ENCODE data around the gene KCNG1. TPM values are rescaled to one million over a fixed set of nuclear protein-coding genes. Genes with fewer than 3 reads are reported as not detected.

Gene KCNG1
- total and polyA plus RNA-seq, 2 of the 4 experiments (the other 2 are of a cell fraction) = 23.7 to 51.4 TPM

DNA sequence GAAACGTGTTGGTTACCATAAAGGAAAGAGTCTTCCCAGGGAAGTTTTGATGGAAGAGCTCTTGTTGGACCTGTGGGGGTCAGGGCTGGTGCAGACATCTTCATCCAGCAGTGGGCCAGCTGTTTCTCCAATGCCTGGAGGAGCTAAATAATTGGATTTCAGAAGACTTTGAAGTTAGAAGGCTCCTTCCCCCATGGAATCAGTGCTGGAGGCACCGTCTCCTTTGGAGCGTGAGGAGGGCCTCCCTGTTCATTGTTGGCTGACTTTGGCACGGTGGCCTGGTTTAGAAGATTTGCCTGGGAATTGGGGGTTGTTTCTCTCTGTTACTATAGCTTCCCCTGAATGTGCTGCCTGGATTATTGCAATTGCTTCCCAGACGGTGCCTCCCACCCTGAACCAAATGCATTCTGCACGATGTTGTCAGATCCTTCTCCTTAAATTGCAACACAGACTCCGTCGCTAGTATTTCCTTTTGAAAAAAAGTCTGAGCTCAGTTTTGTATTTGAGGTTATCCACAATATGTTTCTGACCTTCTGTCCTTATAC lies 27.7 kb upstream of the KCNG1 start:
- intact Hi-C loops (cut with micrococcal nuclease) = no loop called here
- Histone ChIP-seq H2BK15ac (ENCODE audit: low read depth, low read length) (no peak overlapping the region), H4K91ac (ENCODE audit: insufficient read depth, low read depth, low read length) (no peak overlapping the region), H4K8ac (ENCODE audit: low read depth in 2 of 2, low read length in 2 of 2) (no peak overlapping the region), H3K18ac (ENCODE audit: low read depth, low read length) (no peak overlapping the region), H4K5ac (ENCODE audit: low read depth, low read length) (no peak overlapping the region), H2AFZ (replicated peaks; ENCODE audit: low read length, poor library complexity) (no peak overlapping the region), H3K4me3 (ENCODE audit: insufficient read depth, low read depth, low read length) (no peak overlapping the region), H2AK9ac (replicated peaks; ENCODE audit: low read depth, low read length, poor library complexity) (no peak overlapping the region), H2BK120ac (ENCODE audit: low read depth, low read length) (no peak overlapping the region), H3K4me1 (ENCODE audit: control insufficient read depth, insufficient read depth, low read length) (no peaks in the 10 kb centered on the region), H3K27me3 (ENCODE audit: control insufficient read depth, insufficient read depth, low read length) (peaks cover 37% of the 10 kb centered on the region), H4K20me1 (ENCODE audit: insufficient read depth, low read length) (no peaks in the 10 kb centered on the region), H2BK5ac (ENCODE audit: low read depth, low read length, poor library complexity, severe bottlenecking) (no peak overlapping the region), H3K79me1 (ENCODE audit: low read depth in 1 of 2, low read length in 2 of 2) (no peaks in the 10 kb centered on the region), H3K9ac (ENCODE audit: low read depth, low read length) (no peak overlapping the region), H3K56ac (ENCODE audit: extremely low read depth, insufficient read depth, low read length) (no peak overlapping the region), H3K14ac (replicated peaks; ENCODE audit: low read depth, low read length) (no peak overlapping the region), H3K4me2 (ENCODE audit: low read depth, low read length) (no peak overlapping the region), H2BK20ac (ENCODE audit: low read depth, low read length) (no peak overlapping the region), H2AK5ac (ENCODE audit: low read depth, low read length) (no peak overlapping the region), H3K27ac (ENCODE audit: insufficient read depth, low read length) (no peak overlapping the region), H3K9me3 (ENCODE audit: control insufficient read depth, insufficient read depth, low read length) (peaks cover 10% of the 10 kb centered on the region), H3K4ac (ENCODE audit: low read depth, low read length) (no peak overlapping the region), H3K36me3 (ENCODE audit: control insufficient read depth, insufficient read depth, low read length) (no peaks in the 10 kb centered on the region), H3K23ac (ENCODE audit: low read depth, low read length) (no peak overlapping the region), H3K9me1 (ENCODE audit: insufficient read depth, low read length) (no peaks in the 10 kb centered on the region)
- in situ Hi-C loops (cut with MboI; ENCODE audit: low sequenced_read_pairs) = no loop called here
- ChIA-PET CTCF (interaction anchor here (0.5 kb wide), 1 partner anchor 53 kb away, joined by 3 read pairs; no protein-coding TSS in a partner anchor), POLR2A (ENCODE audit: unreplicated experiment) (interaction anchor here (0.5 kb wide), 1 partner anchor 298 kb away, joined by 3 read pairs; no protein-coding TSS in a partner anchor)
- 0% methylated on average over 1 of the region's 8 CpGs; no CpG with 5 or more reads in 1 of the 2 experiments for WGBS, 2 experiments (ENCODE audit: extremely low coverage in 2 of 2, insufficient read length in 1 of 2)
- no TSS peak for BruUV-seq (replicated peaks)
- DNase-seq (no peak), ATAC-seq (ENCODE audit: low read depth) (no peak)
- dilution Hi-C loops (cut with HindIII; ENCODE audit: low sequenced_read_pairs, unreplicated experiment) = no loop called here
- TF ChIP-seq CTCF (conservative IDR thresholded peaks at IDR 0.05; ENCODE audit: low read depth, low read length) (no peak), MAFK (IDR thresholded peaks at IDR 0.05; ENCODE audit: low read depth, low read length) (no peak), ELK1 (IDR thresholded peaks at IDR 0.05; ENCODE audit: borderline replicate concordance, low read depth, low read length) (no peak), CHD1 (IDR thresholded peaks at IDR 0.05; ENCODE audit: low read depth, low read length) (no peak), MAZ (IDR thresholded peaks at IDR 0.05; ENCODE audit: borderline replicate concordance, low read depth, low read length) (no peak), CEBPB (IDR thresholded peaks at IDR 0.05; ENCODE audit: low read depth, low read length) (no peak), MXI1 (IDR thresholded peaks at IDR 0.05; ENCODE audit: borderline replicate concordance, low read depth, low read length) (no peak), FOS (IDR thresholded peaks at IDR 0.05; ENCODE audit: low read depth, low read length) (no peak), RFX5 (IDR thresholded peaks at IDR 0.05; ENCODE audit: low read depth, low read length) (no peak), RAD21 (IDR thresholded peaks at IDR 0.05; ENCODE audit: low read length) (no peak)

Measured in IMR-90 (cell line).